HG02885 (cell line): Measurements from ENCODE around the gene STARD7.

ENCODE experiments used
- ATAC-seq: cut with Tn5 transposase; IDR thresholded peaks from one replicate; pipeline ENCODE4 v1.9.1; 2021; ENCODE audit warnings: mild to moderate bottlenecking; ENCODE audit not compliant: unreplicated experiment, poor library complexity

Gene STARD7

DNA sequence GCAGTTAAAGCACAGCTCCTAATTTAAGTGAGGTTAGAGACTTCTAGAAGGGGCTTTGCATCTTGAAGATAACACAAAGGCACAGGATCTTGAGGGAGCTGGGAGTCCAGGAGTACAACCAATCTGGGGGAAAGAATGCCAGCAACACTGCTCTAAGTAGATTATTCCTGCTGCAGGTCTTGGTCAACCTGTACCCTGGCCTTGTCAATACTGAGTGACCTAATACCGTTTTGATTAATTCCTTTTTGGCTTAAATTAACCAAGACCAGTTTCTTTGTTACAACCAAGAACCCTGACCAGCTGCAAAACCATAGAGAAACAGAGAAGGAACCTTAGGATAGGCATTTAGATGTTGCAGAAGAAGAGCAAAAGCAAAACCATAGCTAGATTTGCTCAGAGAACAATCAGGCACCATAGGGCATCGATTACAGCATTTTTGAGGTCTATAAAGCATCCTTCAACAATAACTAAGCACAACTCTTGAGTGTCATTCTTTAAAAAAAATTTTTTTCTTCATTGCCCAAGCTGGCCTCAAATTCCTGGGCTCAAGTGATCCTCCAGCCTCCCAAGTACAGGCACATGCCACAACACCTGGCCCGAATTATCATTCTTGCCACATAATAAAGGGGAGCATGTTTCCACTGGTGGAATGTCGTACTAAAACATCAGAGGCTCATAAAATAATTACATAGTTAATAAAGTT is 6.3 kb downstream of the STARD7 start:
- ATAC-seq = no peak

DNA sequence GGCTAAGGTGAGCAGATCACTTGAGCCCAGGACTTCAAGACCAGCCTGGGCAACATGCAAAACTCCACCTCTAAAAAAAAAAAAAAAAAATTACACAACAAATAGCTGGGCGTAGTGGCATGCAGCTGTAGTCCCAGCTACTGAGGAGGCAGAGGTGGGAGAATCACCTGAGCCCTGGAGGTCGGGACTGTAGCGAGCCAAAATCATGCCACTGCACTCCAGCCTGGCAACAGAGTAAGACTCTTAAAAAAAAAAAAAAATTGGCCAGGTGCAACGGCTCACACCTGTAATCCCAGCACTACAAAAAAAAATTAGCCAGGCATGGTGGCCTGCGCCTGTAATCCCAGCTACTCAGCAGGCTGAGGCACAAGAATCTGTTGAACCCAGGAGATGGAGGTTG is 7.3 kb downstream of the STARD7 start:
- no peak for ATAC-seq

DNA sequence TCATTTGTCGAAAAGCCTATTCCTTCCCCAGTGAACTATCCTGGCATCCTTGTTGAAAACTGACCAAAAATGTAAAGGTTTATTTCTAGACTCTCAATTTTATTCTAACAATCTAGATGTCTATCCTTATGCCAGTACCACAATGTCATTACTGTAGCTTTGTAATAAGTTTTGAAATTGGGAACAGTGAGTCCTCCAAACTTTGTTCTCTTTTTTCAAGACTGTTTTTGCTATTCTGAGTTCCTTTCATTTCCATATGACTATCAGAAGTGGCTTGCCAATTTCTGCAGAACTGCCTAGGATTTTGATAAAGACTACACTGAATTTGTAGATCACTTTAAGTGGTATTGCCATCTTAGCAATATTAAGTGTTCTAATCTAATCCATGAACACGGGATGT is 9.7 kb downstream of the STARD7 start:
- ATAC-seq = no peak

DNA sequence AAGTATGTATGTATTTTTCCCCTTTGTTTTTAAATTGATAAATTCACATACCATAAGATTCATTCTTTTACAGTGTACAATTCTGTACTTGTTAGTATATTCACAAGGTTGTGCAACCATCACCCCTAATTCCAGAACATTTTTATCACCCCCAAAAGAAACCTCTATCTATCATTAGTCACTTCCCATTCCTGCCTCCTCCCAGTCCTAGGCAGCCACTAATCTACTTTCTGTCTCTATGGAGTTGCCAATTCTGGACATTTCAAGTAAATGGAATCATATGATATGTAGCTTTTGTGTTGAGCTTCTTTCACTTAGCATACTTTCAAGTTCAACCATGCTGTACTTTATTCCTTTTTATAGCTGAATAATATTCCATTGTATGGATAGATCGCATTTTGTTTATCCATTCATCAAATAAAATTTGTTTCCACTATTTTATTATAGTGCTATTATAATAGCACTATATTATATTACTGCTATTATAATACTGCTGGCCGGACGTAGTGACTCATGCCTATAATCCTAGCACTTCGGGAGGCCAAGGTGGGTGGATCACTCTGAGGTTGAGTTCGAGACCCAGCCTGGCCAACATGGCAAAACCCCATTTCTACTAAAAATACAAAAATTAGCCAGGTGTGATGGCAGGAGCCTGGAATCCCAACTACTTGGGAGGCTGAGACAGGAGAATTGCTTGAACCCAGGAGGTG is 10.9 kb downstream of the STARD7 start:
- ATAC-seq = no peak

DNA sequence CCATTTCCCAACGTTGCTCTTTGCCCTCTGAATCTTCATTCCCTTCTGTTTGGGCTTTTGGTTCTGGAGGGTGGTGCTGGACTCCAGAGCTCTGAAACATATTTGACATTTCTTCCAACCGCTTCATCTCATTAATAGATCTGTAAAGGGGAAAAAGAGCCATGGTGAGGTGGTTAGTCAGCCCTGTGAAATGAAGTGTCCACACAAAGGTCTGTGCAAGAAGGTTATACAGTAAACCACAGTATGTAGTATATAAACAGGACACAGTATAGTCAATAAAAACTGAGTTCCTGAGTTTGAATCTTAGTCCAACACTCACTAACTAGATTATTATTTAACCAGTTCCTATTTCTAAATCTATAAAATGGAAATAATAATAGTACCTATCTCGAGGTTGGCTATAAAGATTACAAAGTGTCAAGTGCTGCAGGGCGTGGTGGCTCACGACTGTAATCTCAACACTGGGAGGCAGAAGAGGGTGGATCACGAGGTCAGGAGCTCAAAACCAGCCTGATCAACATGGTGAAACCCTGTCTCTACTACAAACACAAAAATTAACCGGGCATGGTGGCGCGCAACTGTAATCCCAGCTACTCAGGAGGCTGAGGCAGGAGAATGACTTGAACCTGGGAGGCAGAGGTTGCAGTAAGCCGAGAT is 13.1 kb downstream of the STARD7 start:
- ATAC-seq = no peak

DNA sequence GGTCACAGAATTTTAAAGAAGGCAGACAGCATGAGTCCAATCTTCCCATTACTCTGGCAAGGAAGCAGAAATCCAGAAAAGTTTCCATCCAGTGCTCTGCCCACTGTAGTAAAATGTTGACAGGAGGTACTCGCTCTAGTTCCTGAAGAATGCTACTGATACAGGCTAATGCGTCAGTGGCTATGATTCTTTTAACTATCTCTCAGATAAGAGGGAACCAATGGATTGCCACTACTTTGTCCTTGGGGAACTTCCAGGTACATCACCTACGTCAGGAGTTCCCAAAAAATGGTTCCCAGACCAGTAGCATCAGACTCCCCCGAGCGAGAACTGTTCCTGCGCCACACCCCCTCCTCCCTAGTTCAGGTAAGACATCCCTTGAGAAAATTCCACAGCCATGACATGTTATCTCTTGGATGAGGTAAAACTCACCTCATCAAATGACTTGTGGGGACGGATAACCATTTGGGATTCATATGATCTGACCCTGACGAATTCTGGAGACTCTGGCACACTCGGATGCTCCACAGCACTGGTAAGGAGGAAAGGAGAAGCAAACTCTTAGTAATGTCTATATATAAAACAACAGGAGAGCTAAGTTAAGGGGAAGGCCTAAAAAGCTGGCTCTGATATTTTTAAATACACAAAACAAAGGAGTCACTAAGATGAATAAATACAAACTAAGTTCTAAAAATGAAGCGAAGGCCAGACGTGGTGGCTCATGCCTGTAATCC is 16.5 kb downstream of the STARD7 start:
- no peak for ATAC-seq

DNA sequence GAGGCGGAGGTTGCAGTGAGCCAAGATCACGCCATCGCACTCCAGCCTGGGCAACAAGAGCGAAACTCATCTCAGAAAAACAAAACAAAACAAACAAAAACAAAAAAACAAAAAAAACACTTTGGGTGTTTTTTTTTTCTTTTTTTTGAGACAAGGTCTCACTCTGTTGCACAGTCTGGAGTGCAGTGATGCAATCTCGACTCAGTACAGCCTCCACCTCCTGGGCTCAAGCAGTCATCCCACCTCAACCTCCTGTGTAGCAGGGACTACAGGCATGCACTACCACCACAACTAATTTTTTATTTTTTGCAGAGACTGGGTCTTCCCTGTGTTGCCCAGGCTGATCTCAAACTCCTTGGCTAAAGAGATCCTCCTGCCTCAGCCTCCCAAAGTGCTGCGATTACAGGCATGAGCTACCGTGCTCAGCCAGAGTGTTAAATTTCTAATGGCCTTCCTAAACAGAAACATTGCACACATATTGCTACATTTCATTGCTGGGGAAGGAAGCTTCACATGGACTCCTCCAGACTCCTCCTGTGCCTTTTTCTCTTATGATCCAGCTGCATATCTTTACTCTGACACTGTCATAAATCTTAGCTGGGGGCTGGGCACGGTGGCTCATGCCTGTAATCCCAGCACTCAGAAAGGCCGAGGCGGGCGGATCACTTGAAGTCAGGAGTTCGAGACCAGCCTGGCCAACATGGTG is 19.7 kb downstream of the STARD7 start:
- no peak for ATAC-seq

DNA sequence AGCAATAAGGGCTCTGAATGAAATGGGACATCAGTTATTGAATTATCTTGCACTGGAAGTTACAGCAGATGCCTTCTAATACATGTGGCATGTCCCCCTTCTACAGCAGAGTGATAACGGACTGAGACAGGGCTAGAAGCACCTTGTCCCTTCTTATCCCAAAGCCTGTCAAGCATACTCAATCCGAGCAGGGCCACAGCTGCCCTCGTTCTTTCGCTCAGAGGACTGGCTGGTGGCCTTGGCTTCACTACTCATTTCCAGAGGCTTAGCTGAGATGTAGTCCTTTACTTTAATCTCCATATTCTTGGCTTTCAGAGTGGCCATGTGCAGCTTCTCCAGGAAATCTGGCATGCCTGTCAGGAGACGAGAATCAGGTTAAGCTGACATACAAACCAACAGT is 22.1 kb downstream of the STARD7 start:
- no peak for ATAC-seq

DNA sequence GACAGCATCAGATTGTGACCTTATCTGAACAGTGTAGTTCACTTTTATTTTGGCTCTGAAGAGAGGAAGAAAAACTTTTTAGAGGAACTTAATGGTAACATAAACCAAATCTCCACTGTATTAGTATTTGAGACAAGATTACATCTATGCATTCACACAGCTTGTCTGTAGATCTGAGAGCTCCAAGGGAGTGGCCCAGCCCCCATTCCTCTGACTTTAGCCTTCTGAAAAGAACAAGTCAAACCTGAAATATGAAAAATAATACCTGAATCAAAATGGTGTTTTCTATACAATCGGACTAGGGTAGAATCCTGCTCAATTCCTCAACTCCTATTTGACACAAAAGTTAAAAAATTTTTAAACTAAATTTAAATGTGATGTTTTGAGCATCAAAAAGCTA is 23.1 kb downstream of the STARD7 start:
- no peak for ATAC-seq

DNA sequence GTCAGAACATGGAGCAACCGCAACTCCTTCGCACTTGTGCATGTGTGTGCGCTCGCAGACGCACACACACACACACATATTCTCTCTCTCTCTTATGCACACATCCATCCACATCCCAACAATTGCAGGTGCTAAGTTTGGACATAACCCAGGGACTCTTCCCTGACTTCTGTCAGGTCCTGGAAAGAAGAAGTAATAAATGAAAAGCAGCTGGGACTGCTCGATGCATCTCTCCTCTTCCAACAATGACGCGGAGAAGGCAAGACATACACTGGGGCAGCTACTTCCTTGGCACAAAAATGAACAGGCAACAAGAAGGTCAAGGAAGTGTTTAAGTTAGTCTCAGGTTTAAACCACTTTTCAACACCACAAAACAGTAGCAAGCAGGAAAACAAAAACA is 23.6 kb downstream of the STARD7 start:
- ATAC-seq = no peak

DNA sequence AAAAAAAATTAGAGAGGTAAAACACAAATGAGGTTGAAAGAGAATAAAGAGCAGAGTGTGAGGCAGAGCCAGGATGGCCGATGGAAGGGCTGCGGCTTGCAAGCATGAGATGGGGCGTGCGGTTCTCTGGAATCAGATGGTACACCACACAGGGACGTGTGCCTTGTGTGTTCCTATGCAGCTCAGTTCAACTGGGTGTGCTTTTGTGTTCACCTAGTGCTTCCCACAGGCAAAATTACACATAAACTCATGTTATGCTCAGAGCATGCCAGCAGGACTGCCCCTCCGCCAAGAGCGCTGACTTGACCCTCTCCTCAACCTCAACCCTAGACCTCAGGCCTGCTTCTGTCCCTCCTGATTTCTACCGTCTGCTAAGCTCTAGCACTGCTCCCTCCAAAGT is 24.4 kb downstream of the STARD7 start:
- no peak for ATAC-seq

DNA sequence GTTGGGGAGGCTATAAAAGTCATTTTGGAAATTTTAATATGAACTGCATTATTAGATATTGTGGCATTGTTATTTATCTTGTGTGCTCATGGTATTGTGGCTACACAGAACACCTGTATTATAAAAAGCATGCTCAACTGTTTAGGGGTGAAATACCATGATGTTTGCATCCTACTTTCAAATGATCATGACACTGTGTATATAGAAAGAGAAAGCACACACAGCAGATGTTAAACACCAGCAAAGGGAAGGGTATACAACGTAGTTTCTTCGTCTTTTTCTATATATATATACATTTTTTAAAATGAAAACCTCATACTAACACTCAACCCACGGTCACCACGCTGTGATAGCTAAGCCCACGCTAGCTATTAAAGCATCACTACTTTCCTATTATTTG is 27.1 kb downstream of the STARD7 start:
- ATAC-seq = peak; percentile 50

DNA sequence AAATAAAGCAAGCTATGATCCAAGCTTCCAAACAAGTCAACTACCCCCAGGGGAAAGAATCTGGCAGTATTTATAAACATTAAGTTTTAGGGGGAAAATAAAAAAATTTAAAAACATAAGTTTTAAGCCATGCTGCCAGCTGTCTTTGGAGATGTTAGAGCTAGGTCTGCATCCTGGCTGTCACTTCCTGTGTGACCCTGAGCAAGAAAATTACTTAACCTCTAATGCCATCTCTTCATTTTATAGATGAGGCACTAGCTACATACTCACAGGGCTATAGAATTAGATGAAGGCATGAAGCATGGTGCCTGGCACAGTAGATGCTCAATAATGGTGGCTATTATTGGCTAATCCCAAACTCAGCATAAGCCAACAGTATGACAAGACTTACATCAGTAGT is 28.1 kb downstream of the STARD7 start:
- ATAC-seq = no peak

DNA sequence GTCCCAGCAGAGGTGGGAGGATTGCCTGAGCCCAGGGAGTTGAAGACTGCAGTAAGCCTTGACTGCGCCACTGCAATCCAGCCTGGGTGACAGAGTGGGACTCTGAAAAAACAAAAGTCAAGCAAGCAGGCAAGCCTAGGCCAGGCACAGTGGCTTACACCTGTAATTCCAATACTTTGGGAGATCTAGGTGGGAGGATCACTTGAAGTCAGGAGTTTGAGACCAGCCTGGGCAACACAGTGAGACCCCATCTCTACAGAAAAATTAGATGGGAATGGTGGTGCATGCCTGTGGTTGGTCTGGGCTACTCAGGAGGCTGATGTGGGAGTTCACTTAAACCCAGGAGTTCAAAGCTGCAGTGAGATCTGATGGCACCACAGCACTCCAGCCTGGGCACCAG is 28.6 kb downstream of the STARD7 start:
- ATAC-seq = no peak

DNA sequence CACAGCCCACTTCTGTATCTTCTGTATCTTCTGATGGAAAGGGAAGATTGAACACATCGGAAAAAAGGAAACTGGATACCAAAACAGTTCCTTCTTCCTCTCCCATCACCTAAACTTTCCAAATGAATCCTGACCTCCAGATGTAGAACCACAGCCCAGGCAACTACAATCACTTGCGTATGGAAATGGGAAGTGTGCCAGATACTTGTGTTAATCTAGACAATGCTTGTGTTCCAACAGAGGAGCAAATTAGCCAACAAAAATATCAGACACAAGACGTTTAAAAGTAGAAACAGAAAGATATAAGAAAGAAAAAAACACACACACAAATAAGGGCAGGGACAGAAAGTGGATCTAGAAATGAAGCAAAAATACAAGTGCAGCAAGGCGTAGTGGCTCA is 32.0 kb downstream of the STARD7 start:
- ATAC-seq = no peak

DNA sequence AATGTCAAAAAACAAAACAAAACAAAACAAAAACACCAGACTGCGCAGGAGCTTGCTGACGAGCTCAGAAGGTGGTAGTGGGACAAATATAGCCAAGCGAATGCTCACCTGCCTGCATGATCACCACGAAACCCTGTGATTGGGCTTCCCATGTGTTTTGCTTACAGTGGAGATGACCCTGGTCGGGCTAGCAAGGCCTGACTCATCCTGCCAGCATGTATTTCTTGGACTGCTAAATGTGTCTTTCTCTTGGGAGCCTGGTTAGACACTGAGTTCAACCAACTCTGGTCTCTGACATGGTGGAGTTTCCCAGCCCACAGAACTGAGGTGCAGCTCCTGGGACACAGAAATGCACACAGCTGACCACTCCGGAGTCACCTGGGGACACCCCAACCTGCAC is 32.7 kb downstream of the STARD7 start:
- no peak for ATAC-seq

DNA sequence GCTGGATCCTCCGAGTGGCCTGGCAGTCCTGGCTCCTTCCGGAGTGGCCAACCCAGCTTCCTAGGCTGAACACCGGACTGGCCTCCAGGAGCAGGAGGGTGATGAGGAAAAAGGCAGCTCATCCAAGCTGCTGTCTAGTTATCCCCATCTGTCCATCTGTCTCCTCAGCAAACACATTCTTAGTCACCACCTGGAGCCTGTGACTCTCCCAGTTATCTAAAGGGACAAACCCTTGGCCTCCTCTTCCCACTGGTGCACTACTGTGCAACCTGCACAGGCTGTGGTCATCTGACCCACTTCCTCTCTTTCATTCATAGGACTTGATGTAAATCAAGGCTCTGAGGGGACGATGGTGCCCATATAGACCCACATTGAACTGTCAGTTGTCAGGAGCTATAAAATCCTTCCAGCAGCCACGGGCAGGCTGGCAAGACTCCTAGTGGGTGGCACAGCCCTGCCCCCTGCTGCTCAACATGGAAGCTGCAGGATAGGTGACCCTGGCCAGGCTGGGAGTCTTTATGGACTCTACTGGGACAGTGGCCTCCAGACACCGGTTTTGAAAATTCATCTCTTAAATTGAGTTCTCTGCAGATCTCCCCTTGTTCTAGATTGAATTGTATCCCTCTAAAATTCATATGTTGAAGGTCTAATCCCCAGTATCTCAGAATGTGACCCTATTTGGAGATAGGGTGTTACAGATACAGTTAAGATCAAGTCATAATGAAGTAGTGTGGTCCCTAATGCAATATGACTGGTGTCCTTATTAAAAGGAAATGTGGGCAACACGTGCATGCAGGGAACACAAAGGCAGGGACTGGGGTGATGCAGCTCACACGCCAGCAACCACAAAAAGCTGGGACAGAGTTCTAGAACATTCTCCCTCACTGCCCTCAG is 34.1 kb downstream of the STARD7 start:
- peak; percentile 80 for ATAC-seq

DNA sequence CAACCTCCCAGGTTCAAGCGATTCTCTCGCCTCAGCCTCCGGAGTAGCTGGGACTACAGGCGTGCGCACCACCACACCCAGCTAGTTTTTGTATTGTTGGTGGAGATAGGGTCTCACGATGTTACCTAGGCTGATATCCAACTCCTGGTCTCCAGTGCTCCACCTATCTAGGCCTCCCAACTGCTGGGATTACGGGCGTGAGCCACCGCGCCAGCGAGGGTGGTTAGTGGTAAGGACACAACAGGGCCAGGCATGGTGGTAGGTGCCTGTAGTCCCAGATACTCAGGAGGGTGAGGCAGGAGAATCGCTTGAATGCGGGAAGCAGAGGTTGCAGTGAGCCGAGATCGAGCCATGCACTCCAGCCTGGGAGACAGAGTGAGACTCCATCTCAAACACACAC is 36.8 kb downstream of the STARD7 start:
- ATAC-seq = no peak

DNA sequence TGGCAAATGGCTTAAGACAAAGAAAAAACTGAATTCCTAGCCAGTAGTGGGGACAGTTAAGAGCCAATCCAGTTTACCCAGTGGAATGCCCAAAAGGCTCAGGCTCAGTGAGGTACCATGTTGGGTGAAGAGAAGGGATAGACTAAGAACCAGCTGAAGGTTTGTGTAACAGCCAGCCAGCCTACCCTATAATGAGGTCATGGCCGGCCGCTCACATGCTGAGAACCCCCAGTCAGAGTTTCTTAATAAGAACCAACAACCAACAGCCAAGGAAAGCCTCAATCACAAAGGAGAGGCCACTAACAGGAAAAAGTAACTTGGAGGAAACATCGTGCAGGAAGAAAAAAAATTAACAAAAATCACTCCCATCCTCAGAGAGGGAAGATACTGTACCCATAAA is 38.0 kb downstream of the STARD7 start:
- ATAC-seq = no peak
